IMR-90 (cell line): Measurements from ENCODE around the gene SLC37A1. TPM values are rescaled to one million over a fixed set of nuclear protein-coding genes. Genes with fewer than 3 reads are reported as not detected.

Experiments used
- ATAC-seq: fragments of 200-7000 bp; cut with Tn5 transposase; 2 replicates; pipeline ENCODE4 v1.9.1; 2020; ENCODE audit warnings: low read depth, mild to moderate bottlenecking, moderate library complexity
- BruUV-seq: library from RNA; stranded (reverse); fragments of 400-500 nt; replicated peaks from 2 replicates; lab custom pipeline; 2021; lab: Mats Ljungman, UMichigan
- CTCF ChIA-PET: fragments of 300-600 bp; formaldehyde crosslinking; extraction: SDS; loops from one replicate; lab custom pipeline; 2021; ENCODE audit warnings: antibody characterized with exemption; lab: Yijun Ruan, JAX
- POLR2A ChIA-PET: fragments of 300-600 bp; sonication (Branson Sonifier 250); formaldehyde crosslinking; loops from one replicate; lab custom pipeline; 2022; ENCODE audit warnings: antibody characterized with exemption; ENCODE audit not compliant: unreplicated experiment; lab: Charles Lee
- DNase-seq: peaks from one replicate; pipeline ENCODE4 v3.0.0; 2013
- H2AFZ ChIP-seq: replicated peaks from 2 replicates; pipeline ENCODE3; 2013; ENCODE audit warnings: low read length, mild to moderate bottlenecking; ENCODE audit not compliant: poor library complexity
- H2AK5ac ChIP-seq: 2 replicates; pipeline ENCODE4 v1.6.1; 2013; ENCODE audit warnings: low read depth, low read length, inconsistent platforms
- H2AK9ac ChIP-seq: replicated peaks from 2 replicates; pipeline ENCODE3; 2013; ENCODE audit warnings: mild to moderate bottlenecking, low read depth, low read length, moderate library complexity; ENCODE audit not compliant: poor library complexity
- H2BK120ac ChIP-seq: 2 replicates; pipeline ENCODE4 v1.6.1; 2013; ENCODE audit warnings: low read depth, low read length, inconsistent platforms
- H2BK15ac ChIP-seq: 3 replicates; pipeline ENCODE4 v1.6.1; 2013; ENCODE audit warnings: low read depth, low read length, inconsistent platforms
- H2BK20ac ChIP-seq: 2 replicates; pipeline ENCODE4 v1.6.1; 2013; ENCODE audit warnings: low read depth, mild to moderate bottlenecking, inconsistent platforms, low read length, moderate library complexity
- H2BK5ac ChIP-seq: 2 replicates; pipeline ENCODE4 v1.6.1; 2013; ENCODE audit warnings: mild to moderate bottlenecking, low read depth, low read length, inconsistent platforms; ENCODE audit not compliant: poor library complexity, severe bottlenecking
- H3K14ac ChIP-seq: replicated peaks from 2 replicates; pipeline ENCODE4 v1.6.1; 2013; ENCODE audit warnings: low read depth, low read length, inconsistent platforms
- H3K18ac ChIP-seq: 2 replicates; pipeline ENCODE4 v1.6.1; 2013; ENCODE audit warnings: low read depth, low read length, control low read depth
- H3K23ac ChIP-seq: 2 replicates; pipeline ENCODE4 v1.6.1; 2013; ENCODE audit warnings: low read depth, low read length, inconsistent platforms
- H3K27ac ChIP-seq: 2 replicates; pipeline ENCODE4 v1.5.1; 2013; ENCODE audit warnings: mild to moderate bottlenecking, control low read depth, low read length; ENCODE audit not compliant: insufficient read depth
- H3K27me3 ChIP-seq: 2 replicates; pipeline ENCODE4 v1.6.1; 2013; ENCODE audit warnings: low read length; ENCODE audit not compliant: control insufficient read depth, insufficient read depth
- H3K36me3 ChIP-seq: 2 replicates; pipeline ENCODE4 v1.6.1; 2013; ENCODE audit warnings: low read length, mixed read lengths; ENCODE audit not compliant: control insufficient read depth, insufficient read depth
- H3K4ac ChIP-seq: 2 replicates; pipeline ENCODE4 v1.6.1; 2013; ENCODE audit warnings: low read depth, low read length, inconsistent platforms
- H3K4me1 ChIP-seq: 2 replicates; pipeline ENCODE4 v1.6.1; 2013; ENCODE audit warnings: low read length, mixed read lengths; ENCODE audit not compliant: control insufficient read depth, insufficient read depth
- H3K4me2 ChIP-seq: 2 replicates; pipeline ENCODE4 v1.6.1; 2013; ENCODE audit warnings: low read depth, mild to moderate bottlenecking, control low read depth, low read length, moderate library complexity
- H3K4me3 ChIP-seq: 2 replicates; pipeline ENCODE4 v1.5.1; 2013; ENCODE audit warnings: low read depth, mild to moderate bottlenecking, control low read depth, low read length, moderate library complexity; ENCODE audit not compliant: insufficient read depth
- H3K56ac ChIP-seq: 2 replicates; pipeline ENCODE4 v1.6.1; 2013; ENCODE audit warnings: low read length, inconsistent platforms; ENCODE audit not compliant: insufficient read depth; ENCODE audit errors: extremely low read depth
- H3K79me1 ChIP-seq, 2 experiments: 2 replicates each; pipeline ENCODE4 v1.6.1; 2013; ENCODE audit warnings: low read length in 2 of 2, inconsistent platforms in 1 of 2, low read depth in 1 of 2
- H3K9ac ChIP-seq: 2 replicates; pipeline ENCODE4 v1.6.1; 2013; ENCODE audit warnings: low read depth, low read length, control low read depth
- H3K9me1 ChIP-seq: 2 replicates; pipeline ENCODE4 v1.6.1; 2013; ENCODE audit warnings: low read length, inconsistent platforms; ENCODE audit not compliant: insufficient read depth
- H3K9me3 ChIP-seq: 2 replicates; pipeline ENCODE4 v1.6.1; 2013; ENCODE audit warnings: low read length; ENCODE audit not compliant: control insufficient read depth, insufficient read depth
- H4K20me1 ChIP-seq: 2 replicates; pipeline ENCODE4 v1.6.1; 2013; ENCODE audit warnings: low read length, inconsistent platforms; ENCODE audit not compliant: insufficient read depth
- H4K5ac ChIP-seq: 2 replicates; pipeline ENCODE4 v1.6.1; 2013; ENCODE audit warnings: mild to moderate bottlenecking, low read depth, low read length, control low read depth
- H4K8ac ChIP-seq, 2 experiments: 2 replicates each; pipeline ENCODE4 v1.6.1; 2013; ENCODE audit warnings: low read depth in 2 of 2, low read length in 2 of 2, control low read depth in 1 of 2, inconsistent platforms in 1 of 2
- H4K91ac ChIP-seq: 2 replicates; pipeline ENCODE4 v1.6.1; 2013; ENCODE audit warnings: low read depth, low read length, inconsistent platforms; ENCODE audit not compliant: insufficient read depth
- BHLHE40 ChIP-seq: fragments of 150-350 bp; IDR thresholded peaks from 2 replicates; pipeline ENCODE4 v1.6.1; 2016; ENCODE audit warnings: mild to moderate bottlenecking, low read depth, low read length
- CEBPB ChIP-seq: IDR thresholded peaks from 2 replicates; pipeline ENCODE4 v1.6.1; 2012; ENCODE audit warnings: low read depth, low read length, improper control_type of control experiment
- CHD1 ChIP-seq: IDR thresholded peaks from 2 replicates; pipeline ENCODE4 v1.6.1; 2012; ENCODE audit warnings: low read depth, low read length, improper control_type of control experiment
- FOS ChIP-seq: fragments of 150-350 bp; IDR thresholded peaks from 2 replicates; pipeline ENCODE4 v1.6.1; 2016; ENCODE audit warnings: low read depth, low read length
- MAFK ChIP-seq: IDR thresholded peaks from 2 replicates; pipeline ENCODE4 v1.6.1; 2012; ENCODE audit warnings: low read depth, low read length, improper control_type of control experiment
- MAZ ChIP-seq: IDR thresholded peaks from 2 replicates; pipeline ENCODE4 v1.6.1; 2012; ENCODE audit warnings: low read depth, mild to moderate bottlenecking, low read length, improper control_type of control experiment, moderate library complexity, borderline replicate concordance
- MXI1 ChIP-seq: IDR thresholded peaks from 2 replicates; pipeline ENCODE4 v1.6.1; 2012; ENCODE audit warnings: low read depth, mild to moderate bottlenecking, low read length, moderate library complexity, borderline replicate concordance
- NFE2L2 ChIP-seq: fragments of 150-350 bp; IDR thresholded peaks from 2 replicates; pipeline ENCODE4 v1.6.1; 2016; ENCODE audit warnings: low read depth, mild to moderate bottlenecking, low read length
- POLR2A ChIP-seq: IDR thresholded peaks from 2 replicates; pipeline ENCODE4 v1.6.1; 2012; ENCODE audit warnings: mild to moderate bottlenecking, low read depth, low read length
- RAD21 ChIP-seq: IDR thresholded peaks from 2 replicates; pipeline ENCODE4 v1.6.1; 2012; ENCODE audit warnings: low read length, improper control_type of control experiment
- RCOR1 ChIP-seq: IDR thresholded peaks from 2 replicates; pipeline ENCODE4 v1.6.1; 2012; ENCODE audit warnings: mild to moderate bottlenecking, low read length, improper control_type of control experiment; ENCODE audit not compliant: insufficient replicate concordance
- RFX5 ChIP-seq: IDR thresholded peaks from 2 replicates; pipeline ENCODE4 v1.8.0; 2012; ENCODE audit warnings: low read depth, mild to moderate bottlenecking, low read length, moderate library complexity
- SMC3 ChIP-seq: fragments of 150-350 bp; IDR thresholded peaks from 2 replicates; pipeline ENCODE4 v1.6.1; 2016; ENCODE audit warnings: low read depth, mild to moderate bottlenecking, antibody characterized with exemption, low read length, moderate library complexity
- WGBS, 2 experiments: methylation state at CpG; one replicate each; pipeline versions ENCODE4 v1.1.5 to v1.1.7; 2013; ENCODE audit warnings: missing lambda C conversion rate in 2 of 2; ENCODE audit not compliant: insufficient read length in 1 of 2; ENCODE audit errors: extremely low coverage in 2 of 2; 5-methylcytosine and 5-hydroxymethylcytosine counted together
- dilution Hi-C: fragments of 300-500 bp; cut with HindIII; formaldehyde crosslinking; loops from one replicate; pipeline ENCODE4 v1.14.3; 2018; ENCODE audit warnings: low sequenced_read_pairs; ENCODE audit not compliant: unreplicated experiment
- in situ Hi-C: fragments of 300-500 bp; cut with MboI; formaldehyde crosslinking; loops from 3 replicates; pipeline ENCODE4 v1.14.3; 2019; ENCODE audit warnings: low sequenced_read_pairs, inconsistent platforms, mixed read lengths
- intact Hi-C: fragments of 100-400 bp; cut with micrococcal nuclease; formaldehyde crosslinking; loops from 2 replicates; pipeline ENCODE4 v1.10.0; 2022
- polyA plus RNA-seq, 3 experiments: library from polyadenylated mRNA; depleted of rRNA; stranded (reverse); fragments of >200 nt; gene quantifications; 2 replicates each; pipeline ENCODE4 v1.2.3, GENCODE V29; 2012; ENCODE audit warnings: low replicate concordance in 1 of 3
- total RNA-seq: library from RNA; depleted of rRNA; stranded (reverse); fragments of >200 nt; gene quantifications from 2 replicates; pipeline ENCODE4 v1.2.3, GENCODE V29; 2012
- TF ChIP-seq, protein P1 (sequence below): conservative IDR thresholded peaks from 2 replicates; pipeline ENCODE4 v1.5.1; 2012; ENCODE audit warnings: mild to moderate bottlenecking, low read depth, low read length, improper control_type of control experiment
- TF ChIP-seq, protein P2 (sequence below): fragments of 150-350 bp; IDR thresholded peaks from 2 replicates; pipeline ENCODE4 v1.6.1; 2017; ENCODE audit warnings: mild to moderate bottlenecking, antibody characterized with exemption, low read length, low read depth
- TF ChIP-seq, protein P3 (sequence below): fragments of 150-350 bp; IDR thresholded peaks from 2 replicates; pipeline ENCODE4 v1.6.1; 2016; ENCODE audit warnings: low read depth, mild to moderate bottlenecking, low read length, moderate library complexity, borderline replicate concordance

The SLC37A1 gene
- total and polyA plus RNA-seq, 2 of the 4 experiments (the other 2 are of a cell fraction) = 0.36 to 0.48 TPM

DNA sequence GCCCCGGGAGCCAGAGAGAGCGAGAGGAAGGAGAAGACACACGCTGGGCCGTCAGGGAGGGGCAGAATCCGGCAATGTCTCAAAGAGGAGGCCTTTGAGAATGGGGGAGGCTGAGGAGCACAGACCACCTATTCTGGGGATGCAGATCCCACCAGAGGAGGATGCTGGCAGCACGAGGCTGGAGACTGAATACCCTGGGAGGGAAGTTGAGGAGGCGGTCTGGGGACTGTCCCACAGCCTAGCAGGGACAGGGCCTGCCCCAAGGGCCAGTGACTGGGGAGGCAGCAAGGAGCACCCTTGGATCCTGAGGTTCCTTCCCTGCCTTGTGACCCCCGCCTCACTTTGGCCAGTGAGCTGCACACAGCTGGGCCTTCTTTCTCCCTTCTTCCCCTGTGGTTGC, 49.2 kb downstream of the SLC37A1 start:
- no peaks in the 10 kb centered on the region for H3K9me3 ChIP-seq
- WGBS, 2 experiments = 50% methylated on average over 1 of the region's 8 CpGs; no CpG with 5 or more reads in 1 of the 2 experiments
- no peak overlapping the region for H3K4me3 ChIP-seq
- no peak overlapping the region for H3K18ac ChIP-seq
- ATAC-seq = no peak
- CTCF ChIA-PET = no interaction called here
- dilution Hi-C loops = no loop called here
- no peak overlapping the region for H2AK5ac ChIP-seq
- H3K27ac ChIP-seq = no peak overlapping the region
- no peak overlapping the region for H3K9ac ChIP-seq
- no peak overlapping the region for H2AFZ ChIP-seq
- no peak overlapping the region for H2BK120ac ChIP-seq
- H2BK15ac ChIP-seq = no peak overlapping the region
- H3K4me2 ChIP-seq = no peak overlapping the region
- H4K8ac ChIP-seq = no peak overlapping the region
- no peak overlapping the region for H3K23ac ChIP-seq
- POLR2A ChIA-PET = no interaction called here
- no TSS peak for BruUV-seq
- no peak overlapping the region for H3K14ac ChIP-seq
- TF ChIP-seq CEBPB (no peak), FOS (no peak), POLR2A (no peak), MXI1 (no peak), MAZ (no peak), MAFK (no peak), SMC3 (no peak), NFE2L2 (no peak), RFX5 (no peak), RAD21 (no peak), BHLHE40 (no peak), CHD1 (no peak), RCOR1 (no peak)
- TF ChIP-seq, protein P1, sequence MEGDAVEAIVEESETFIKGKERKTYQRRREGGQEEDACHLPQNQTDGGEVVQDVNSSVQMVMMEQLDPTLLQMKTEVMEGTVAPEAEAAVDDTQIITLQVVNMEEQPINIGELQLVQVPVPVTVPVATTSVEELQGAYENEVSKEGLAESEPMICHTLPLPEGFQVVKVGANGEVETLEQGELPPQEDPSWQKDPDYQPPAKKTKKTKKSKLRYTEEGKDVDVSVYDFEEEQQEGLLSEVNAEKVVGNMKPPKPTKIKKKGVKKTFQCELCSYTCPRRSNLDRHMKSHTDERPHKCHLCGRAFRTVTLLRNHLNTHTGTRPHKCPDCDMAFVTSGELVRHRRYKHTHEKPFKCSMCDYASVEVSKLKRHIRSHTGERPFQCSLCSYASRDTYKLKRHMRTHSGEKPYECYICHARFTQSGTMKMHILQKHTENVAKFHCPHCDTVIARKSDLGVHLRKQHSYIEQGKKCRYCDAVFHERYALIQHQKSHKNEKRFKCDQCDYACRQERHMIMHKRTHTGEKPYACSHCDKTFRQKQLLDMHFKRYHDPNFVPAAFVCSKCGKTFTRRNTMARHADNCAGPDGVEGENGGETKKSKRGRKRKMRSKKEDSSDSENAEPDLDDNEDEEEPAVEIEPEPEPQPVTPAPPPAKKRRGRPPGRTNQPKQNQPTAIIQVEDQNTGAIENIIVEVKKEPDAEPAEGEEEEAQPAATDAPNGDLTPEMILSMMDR = no peak
- TF ChIP-seq, protein P2, sequence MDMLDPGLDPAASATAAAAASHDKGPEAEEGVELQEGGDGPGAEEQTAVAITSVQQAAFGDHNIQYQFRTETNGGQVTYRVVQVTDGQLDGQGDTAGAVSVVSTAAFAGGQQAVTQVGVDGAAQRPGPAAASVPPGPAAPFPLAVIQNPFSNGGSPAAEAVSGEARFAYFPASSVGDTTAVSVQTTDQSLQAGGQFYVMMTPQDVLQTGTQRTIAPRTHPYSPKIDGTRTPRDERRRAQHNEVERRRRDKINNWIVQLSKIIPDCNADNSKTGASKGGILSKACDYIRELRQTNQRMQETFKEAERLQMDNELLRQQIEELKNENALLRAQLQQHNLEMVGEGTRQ = no peak
- TF ChIP-seq, protein P3, sequence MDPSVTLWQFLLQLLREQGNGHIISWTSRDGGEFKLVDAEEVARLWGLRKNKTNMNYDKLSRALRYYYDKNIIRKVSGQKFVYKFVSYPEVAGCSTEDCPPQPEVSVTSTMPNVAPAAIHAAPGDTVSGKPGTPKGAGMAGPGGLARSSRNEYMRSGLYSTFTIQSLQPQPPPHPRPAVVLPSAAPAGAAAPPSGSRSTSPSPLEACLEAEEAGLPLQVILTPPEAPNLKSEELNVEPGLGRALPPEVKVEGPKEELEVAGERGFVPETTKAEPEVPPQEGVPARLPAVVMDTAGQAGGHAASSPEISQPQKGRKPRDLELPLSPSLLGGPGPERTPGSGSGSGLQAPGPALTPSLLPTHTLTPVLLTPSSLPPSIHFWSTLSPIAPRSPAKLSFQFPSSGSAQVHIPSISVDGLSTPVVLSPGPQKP = no peak
- no peak overlapping the region for H4K91ac ChIP-seq
- no peaks in the 10 kb centered on the region for H3K4me1 ChIP-seq
- H3K4ac ChIP-seq = no peak overlapping the region
- H2BK20ac ChIP-seq = no peak overlapping the region
- in situ Hi-C loops = no loop called here
- no peak overlapping the region for H4K5ac ChIP-seq
- intact Hi-C loops = no loop called here
- H3K36me3 ChIP-seq = no peaks in the 10 kb centered on the region
- no peak overlapping the region for H3K56ac ChIP-seq
- H4K20me1 ChIP-seq = no peaks in the 10 kb centered on the region
- H2BK5ac ChIP-seq = no peak overlapping the region
- H3K9me1 ChIP-seq = no peaks in the 10 kb centered on the region
- peaks cover 12% of the 10 kb centered on the region; the same call in 1 of the 2 replicates for H3K27me3 ChIP-seq
- H3K79me1 ChIP-seq = no peaks in the 10 kb centered on the region
- DNase-seq = no peak
- H2AK9ac ChIP-seq = no peak overlapping the region
